CD4-positive, alpha-beta T cell treated with Interleukin-1 beta for 1 hour (primary cell): ENCODE data around the gene CCDC154.

Experiments used
- DNase-seq, 2 donors: peaks; one replicate each; pipeline ENCODE4 v3.0.0-alpha.2; 2020 to 2022

Gene CCDC154

GRCh38 chr16:1437606-1438005 is 6.8 kb downstream of the CCDC154 start:
- DNase-seq, result no peak

GRCh38 chr16:1436731-1437355 is 7.5 kb downstream of the CCDC154 start:
- DNase-seq, result no peak

GRCh38 chr16:1435921-1436697 is 8.2 kb downstream of the CCDC154 start:
- no peak for DNase-seq

- no peak for DNase-seq
These were observed 9.4 kb downstream of the CCDC154 start for GRCh38 chr16:1434644-1435592.

GRCh38 chr16:1433756-1434155 is 10.6 kb downstream of the CCDC154 start:
- no peak for DNase-seq

GRCh38 chr16:1433263-1433560 is 11.1 kb downstream of the CCDC154 start:
- DNase-seq, result no peak

GRCh38 chr16:1432388-1433262 is 11.7 kb downstream of the CCDC154 start:
- DNase-seq, result no peak

GRCh38 chr16:1431497-1432270 is 12.7 kb downstream of the CCDC154 start:
- no peak for DNase-seq

GRCh38 chr16:1430759-1431496 is 13.4 kb downstream of the CCDC154 start, which contains the start of gene PERCC1:
Gene PERCC1, plus strand, starts transcription at chr16:1431078. Its CDS starts 1,516 bp downstream, at chr16:1432594.
- DNase-seq, result no peak

GRCh38 chr16:1430214-1430758 is 14.1 kb downstream of the CCDC154 start:
- no peak for DNase-seq

- DNase-seq, result no peak
These were observed 14.7 kb downstream of the CCDC154 start for GRCh38 chr16:1429631-1430030.

- DNase-seq, result no peak
These were observed 15.3 kb downstream of the CCDC154 start for GRCh38 chr16:1429012-1429411.

- peak; percentile 48 to 61 for DNase-seq
These were observed 15.8 kb downstream of the CCDC154 start for GRCh38 chr16:1428511-1428910.

- DNase-seq, result no peak
These were observed 16.6 kb downstream of the CCDC154 start for GRCh38 chr16:1427473-1428461.

GRCh38 chr16:1426734-1427471 is 17.5 kb downstream of the CCDC154 start:
- no peak for DNase-seq

- DNase-seq, result no peak
These were observed 18.6 kb downstream of the CCDC154 start for GRCh38 chr16:1425616-1426370.

GRCh38 chr16:1424028-1424427 is 20.3 kb downstream of the CCDC154 start:
- no peak for DNase-seq

- no peak for DNase-seq
These were observed 22.3 kb downstream of the CCDC154 start for GRCh38 chr16:1422076-1422475.
